HepG2 (cell line): ENCODE results near the gene LRRC53. TPM values are rescaled to one million over a fixed set of nuclear protein-coding genes. Genes with fewer than 3 reads are reported as not detected.

Experiments
- ATAC-seq: fragments of 200-7000 bp; cut with Tn5 transposase; 3 replicates; pipeline ENCODE4 v1.9.1; 2020; ENCODE audit warnings: mild to moderate bottlenecking, moderate library complexity
- BruUV-seq: library from RNA; stranded (reverse); fragments of 400-500 nt; replicated peaks from 2 replicates; lab custom pipeline; 2021; lab: Mats Ljungman, UMichigan
- CTCF ChIA-PET: fragments of 300-600 bp; formaldehyde crosslinking; extraction: SDS; loops from one replicate; lab custom pipeline; 2021; ENCODE audit warnings: low total read pairs, inconsistent platforms, low intra/inter-chr PET ratio; lab: Yijun Ruan, JAX
- POLR2A ChIA-PET: fragments of 350-600 bp; sonication (Branson Sonifier 250); formaldehyde crosslinking; loops from one replicate; lab custom pipeline; 2020; ENCODE audit warnings: antibody characterized with exemption, inconsistent platforms; lab: Yijun Ruan, JAX
- DNase-seq: peaks from one replicate; pipeline ENCODE4 v3.0.0-alpha.2; 2015; ENCODE audit warnings: low spot score
- FAIRE-seq: peaks from 3 replicates; lab custom pipeline; 2011; peaks lifted over from hg19 to GRCh38; lab: Jason Lieb, UNC
- H2AFZ ChIP-seq: one replicate; pipeline ENCODE4 v1.6.1; 2011; ENCODE audit warnings: low read length, inconsistent platforms
- H3K27ac ChIP-seq: fragments of 300-600 bp; 3 replicates; pipeline ENCODE4 v1.8.0; 2011; ENCODE audit warnings: mixed run types, mild to moderate bottlenecking, mixed read lengths, low read length, inconsistent platforms; ENCODE audit not compliant: insufficient read depth; ENCODE audit errors: extremely low read length
- H3K27me3 ChIP-seq, 2 experiments: fragments of 200-600 bp in 1 of 2; 2 replicates in 1 of 2; 3 replicates in 1 of 2; pipeline versions ENCODE4 v1.6.0 to v1.8.0; 2011; ENCODE audit warnings: low read length in 2 of 2, mild to moderate bottlenecking in 2 of 2, moderate library complexity in 2 of 2, inconsistent platforms in 1 of 2; ENCODE audit not compliant: insufficient read depth in 2 of 2, control insufficient read depth in 1 of 2
- H3K36me3 ChIP-seq, 2 experiments: fragments of 200-600 bp in 1 of 2; replicated peaks in 1 of 2; 2 replicates in 1 of 2; 3 replicates in 1 of 2; pipeline versions ENCODE4 v1.5.1 to v1.8.0; 2011; ENCODE audit warnings: low read length in 2 of 2, inconsistent platforms in 1 of 2; ENCODE audit not compliant: insufficient read depth in 2 of 2, control insufficient read depth in 1 of 2
- H3K4me1 ChIP-seq: 2 replicates; pipeline ENCODE4 v1.5.1; 2012; ENCODE audit warnings: low read length, inconsistent platforms; ENCODE audit not compliant: insufficient read depth
- H3K4me2 ChIP-seq: 2 replicates; pipeline ENCODE4 v1.6.0; 2011; ENCODE audit warnings: low read depth, low read length, inconsistent platforms
- H3K4me3 ChIP-seq, 3 experiments: fragments of 200-600 bp in 1 of 3; sonication (generic), shearing (Covaris generic) in 1 of 3; replicated peaks in 1 of 3; 2 replicates each; pipeline ENCODE4 v1.5.1; 2011 to 2016; ENCODE audit warnings: low read length in 3 of 3, inconsistent platforms in 2 of 3, low read depth in 2 of 3, mild to moderate bottlenecking in 2 of 3, control low read depth in 1 of 3, mixed read lengths in 1 of 3; ENCODE audit not compliant: insufficient read depth in 1 of 3
- H3K79me2 ChIP-seq: one replicate; pipeline ENCODE4 v1.6.1; 2011; ENCODE audit warnings: low read length, inconsistent platforms; ENCODE audit not compliant: insufficient read depth
- H3K9ac ChIP-seq: 2 replicates; pipeline ENCODE4 v1.6.0; 2011; ENCODE audit warnings: mild to moderate bottlenecking, low read depth, low read length, inconsistent platforms; ENCODE audit not compliant: insufficient read depth
- H3K9me3 ChIP-seq: 2 replicates; pipeline ENCODE4 v1.5.1; 2012; ENCODE audit warnings: mild to moderate bottlenecking, low read length
- H4K20me1 ChIP-seq: 2 replicates; pipeline ENCODE4 v1.6.0; 2011; ENCODE audit warnings: inconsistent platforms, mild to moderate bottlenecking, low read length, moderate library complexity; ENCODE audit not compliant: insufficient read depth
- ARNT2 ChIP-seq: sonication (generic); formaldehyde crosslinking; IDR thresholded peaks from 2 replicates; pipeline ENCODE4 v1.8.0; 2022; ENCODE audit warnings: mild to moderate bottlenecking, low read depth, missing genetic modification reagents, moderate library complexity
- HMG20B ChIP-seq: conservative IDR thresholded peaks from 2 replicates; pipeline ENCODE4 v1.6.1; 2016; ENCODE audit warnings: missing genetic modification reagents, missing compliant biosample characterization
- HNRNPL ChIP-seq: fragments of 200-400 bp; formaldehyde crosslinking; IDR thresholded peaks from 2 replicates; pipeline ENCODE4 v1.6.1; 2017; ENCODE audit warnings: mild to moderate bottlenecking, low read depth, low read length
- IRF2 ChIP-seq: IDR thresholded peaks from 2 replicates; pipeline ENCODE4 v1.6.1; 2018; ENCODE audit warnings: missing genetic modification reagents, missing compliant biosample characterization
- IRF9 ChIP-seq: sonication (generic); formaldehyde crosslinking; IDR thresholded peaks from 2 replicates; pipeline ENCODE4 v1.8.0; 2022; ENCODE audit warnings: missing genetic modification reagents, mild to moderate bottlenecking, borderline replicate concordance
- KAT7 ChIP-seq: IDR thresholded peaks from 2 replicates; pipeline ENCODE4 v1.6.1; 2018; ENCODE audit warnings: borderline replicate concordance, missing compliant biosample characterization
- KLF13 ChIP-seq: sonication (generic); formaldehyde crosslinking; IDR thresholded peaks from 2 replicates; pipeline ENCODE4 v1.4.0; 2020; ENCODE audit warnings: mild to moderate bottlenecking, missing genetic modification reagents
- LCORL ChIP-seq, 2 experiments: fragments of 450-650 bp in 1 of 2; sonication (generic) in 1 of 2; formaldehyde crosslinking in 1 of 2; IDR thresholded peaks; 2 replicates each; pipeline versions ENCODE4 v1.5.0 to v1.6.1; 2017 to 2020; ENCODE audit warnings: antibody characterized with exemption in 1 of 2, missing genetic modification reagents in 1 of 2
- MAZ ChIP-seq, 2 experiments: sonication (generic) in 1 of 2; formaldehyde crosslinking in 1 of 2; IDR thresholded peaks; 2 replicates each; pipeline versions ENCODE4 v1.5.0 to v1.6.1; 2012 to 2020; ENCODE audit warnings: low read depth in 2 of 2, mild to moderate bottlenecking in 2 of 2, borderline replicate concordance in 1 of 2, improper control_type of control experiment in 1 of 2, low read length in 1 of 2, missing genetic modification reagents in 1 of 2, moderate library complexity in 1 of 2
- MED8 ChIP-seq: sonication (generic); formaldehyde crosslinking; IDR thresholded peaks from 2 replicates; pipeline ENCODE4 v1.8.1; 2023; ENCODE audit warnings: mild to moderate bottlenecking, missing genetic modification reagents; ENCODE audit not compliant: insufficient replicate concordance
- MTA3 ChIP-seq: sonication (generic); formaldehyde crosslinking; IDR thresholded peaks from 2 replicates; pipeline ENCODE4 v1.4.0; 2020; ENCODE audit warnings: missing genetic modification reagents
- SMC3 ChIP-seq: IDR thresholded peaks from 2 replicates; pipeline ENCODE4 v1.6.1; 2011; ENCODE audit warnings: low read length, improper control_type of control experiment
- SMYD3 ChIP-seq: sonication (generic); formaldehyde crosslinking; IDR thresholded peaks from 2 replicates; pipeline ENCODE4 v1.8.1; 2023; ENCODE audit warnings: mild to moderate bottlenecking, missing genetic modification reagents
- TFDP2 ChIP-seq: sonication (generic); formaldehyde crosslinking; IDR thresholded peaks from 2 replicates; pipeline ENCODE4 v1.4.0; 2020; ENCODE audit warnings: missing genetic modification reagents
- ZBTB20 ChIP-seq: sonication (generic); formaldehyde crosslinking; IDR thresholded peaks from 2 replicates; pipeline ENCODE4 v1.8.1; 2023; ENCODE audit warnings: missing genetic modification reagents, low read depth, mild to moderate bottlenecking, borderline replicate concordance
- ZMYM3 ChIP-seq: sonication (generic); formaldehyde crosslinking; IDR thresholded peaks from 2 replicates; pipeline ENCODE4 v1.5.1; 2020; ENCODE audit warnings: mild to moderate bottlenecking, missing genetic modification reagents
- ZNF280D ChIP-seq: sonication (generic); formaldehyde crosslinking; IDR thresholded peaks from 2 replicates; pipeline ENCODE4 v1.5.1; 2020; ENCODE audit warnings: mild to moderate bottlenecking, missing genetic modification reagents
- ZNF34 ChIP-seq: sonication (generic); formaldehyde crosslinking; IDR thresholded peaks from 2 replicates; pipeline ENCODE4 v1.4.0; 2020; ENCODE audit warnings: mild to moderate bottlenecking, missing genetic modification reagents, borderline replicate concordance
- ZSCAN12 ChIP-seq: sonication (generic); formaldehyde crosslinking; IDR thresholded peaks from 2 replicates; pipeline ENCODE4 v1.9.0; 2021; ENCODE audit warnings: mild to moderate bottlenecking, missing genetic modification reagents
- WGBS: methylation state at CpG from one replicate; pipeline ENCODE4 v1.1.6; 2017; ENCODE audit warnings: low lambda C conversion rate; 5-methylcytosine and 5-hydroxymethylcytosine counted together
- in situ Hi-C: cut with HindIII; loops from 2 replicates; pipeline ENCODE4 v1.10.0; 2017; ENCODE audit warnings: low pct_unique_long_range_greater_than_20kb; ENCODE audit not compliant: extremely low pct_ligation_motif_present
- intact Hi-C: fragments of 100-400 bp; cut with micrococcal nuclease; formaldehyde crosslinking; loops from one replicate; pipeline ENCODE4 v1.10.0; 2022; ENCODE audit not compliant: unreplicated experiment
- polyA plus RNA-seq, 8 experiments: library from polyadenylated mRNA; depleted of rRNA in 3 of 8; stranded (reverse) in 7 of 8; unstranded in 1 of 8; fragments of >200 nt; fragmentation: Illumina TruSeq in 4 of 8; extraction: Trizol in 4 of 8; gene quantifications; 2 replicates each; pipeline versions ENCODE4 v1.2.1 to v1.2.3, GENCODE V29; 2011 to 2016; ENCODE audit warnings: low read depth in 4 of 8, missing spikeins in 1 of 8, mixed read lengths in 1 of 8; ENCODE audit not compliant: insufficient read depth in 1 of 8
- total RNA-seq, 5 experiments: library from RNA; depleted of rRNA; stranded (reverse); fragments of >200 nt; fragmentation: Illumina TruSeq; extraction: Trizol; gene quantifications; 2 replicates each; pipeline ENCODE4 v1.2.3, GENCODE V29; 2016; ENCODE audit warnings: low read depth in 1 of 5

Gene LRRC53
- total and polyA plus RNA-seq, 2 of the 13 experiments (the other 11 are each of a cell fraction or from before 2014, with no cell fraction given), result not detected

GRCh38 chr1:74432325-74432724 is 80.1 kb downstream of the LRRC53 start:
- no peaks in the 10 kb centered on the region for H3K4me1 ChIP-seq
- FAIRE-seq, result no peak
- H3K4me2 ChIP-seq, result no peak overlapping the region
- BruUV-seq, result no TSS peak
- H3K9me3 ChIP-seq, result no peaks in the 10 kb centered on the region
- no peak overlapping the region for H3K4me3 ChIP-seq
- intact Hi-C loops, result no loop called here
- no peak overlapping the region for H3K27ac ChIP-seq
- ATAC-seq, result no peak
- H3K9ac ChIP-seq, result no peak overlapping the region
- no peak overlapping the region for H2AFZ ChIP-seq
- H3K79me2 ChIP-seq, result no peaks in the 10 kb centered on the region
- WGBS, result 0% methylated on average over 1 of the region's 1 CpG
- POLR2A ChIA-PET, result no interaction called here
- in situ Hi-C loops, result no loop called here
- CTCF ChIA-PET, result no interaction called here
- no peaks in the 10 kb centered on the region for H3K36me3 ChIP-seq
- H4K20me1 ChIP-seq, result no peaks in the 10 kb centered on the region
- DNase-seq, result no peak
- no peaks in the 10 kb centered on the region for H3K27me3 ChIP-seq
- no peak for TF ChIP-seq MTA3 (CRISPR knock-in tag)
- TF ChIP-seq KLF13 (CRISPR knock-in tag), result no peak
- TF ChIP-seq HMG20B, result no peak
- no peak for TF ChIP-seq KAT7 (CRISPR knock-in tag)
- TF ChIP-seq IRF2 (CRISPR knock-in tag), result no peak
- TF ChIP-seq MED8, result no peak
- no peak for TF ChIP-seq ZNF280D (CRISPR knock-in tag)
- TF ChIP-seq ZMYM3, result no peak
- no peak for TF ChIP-seq SMC3
- TF ChIP-seq ZBTB20 (CRISPR knock-in tag), result no peak
- no peak for TF ChIP-seq LCORL (IDR thresholded peaks at IDR 0.05)
- TF ChIP-seq LCORL (CRISPR knock-in tag; IDR thresholded peaks at IDR 0.05), result no peak
- TF ChIP-seq IRF9 (CRISPR knock-in tag), result no peak
- TF ChIP-seq ZSCAN12 (CRISPR knock-in tag), result no peak
- no peak for TF ChIP-seq ARNT2
- no peak for TF ChIP-seq TFDP2
- TF ChIP-seq HNRNPL, result no peak
- no peak for TF ChIP-seq ZNF34 (CRISPR knock-in tag)
- TF ChIP-seq SMYD3 (CRISPR knock-in tag), result no peak
- TF ChIP-seq MAZ (IDR thresholded peaks at IDR 0.05; ENCODE audit: borderline replicate concordance, low read depth, low read length), result no peak
- TF ChIP-seq MAZ (CRISPR knock-in tag; IDR thresholded peaks at IDR 0.05; ENCODE audit: low read depth), result no peak
- TF ChIP-seq, all 625 proteins: peak for 0
